ENCODE data around the gene FGFR4.

The FGFR4 gene

GRCh38 chr5:177066224-177066623, 20.5 kb upstream of the FGFR4 start:
- H3K9me3 ChIP-seq (ENCODE audit: control insufficient read depth, insufficient read depth, low read length) = no peaks in the 10 kb centered on the region
- H3K4me1 ChIP-seq (ENCODE audit: control insufficient read depth, insufficient read depth, low read length) = no peaks in the 10 kb centered on the region
- H3K27me3 ChIP-seq (ENCODE audit: control insufficient read depth, insufficient read depth, low read length) = no peaks in the 10 kb centered on the region
- H3K9ac ChIP-seq (ENCODE audit: low read depth, low read length) = no peak overlapping the region
- peaks cover 6% of the 10 kb centered on the region for H3K36me3 ChIP-seq (ENCODE audit: control insufficient read depth, insufficient read depth, low read length)
- no peak overlapping the region for H3K4me3 ChIP-seq (ENCODE audit: low read depth, low read length)

- peaks cover 2% of the 10 kb centered on the region for H3K4me1 ChIP-seq (ENCODE audit: control insufficient read depth, insufficient read depth, low read length)
- H3K27me3 ChIP-seq (ENCODE audit: control insufficient read depth, insufficient read depth, low read length) = no peaks in the 10 kb centered on the region
- no peak overlapping the region for H3K4me3 ChIP-seq (ENCODE audit: low read depth, low read length)
- peaks cover 6% of the 10 kb centered on the region for H3K36me3 ChIP-seq (ENCODE audit: control insufficient read depth, insufficient read depth, low read length)
- H3K9me3 ChIP-seq (ENCODE audit: control insufficient read depth, insufficient read depth, low read length) = no peaks in the 10 kb centered on the region
- H3K9ac ChIP-seq (ENCODE audit: low read depth, low read length) = no peak overlapping the region
Measured at GRCh38 chr5:177067503-177067902, 19.2 kb upstream of the FGFR4 start.

GRCh38 chr5:177070536-177071191, 16.1 kb upstream of the FGFR4 start:
- no peak overlapping the region for H3K9ac ChIP-seq (ENCODE audit: low read depth, low read length)
- H3K4me1 ChIP-seq (ENCODE audit: control insufficient read depth, insufficient read depth, low read length) = peaks cover 2% of the 10 kb centered on the region
- no peak overlapping the region for H3K4me3 ChIP-seq (ENCODE audit: low read depth, low read length)
- peaks cover 3% of the 10 kb centered on the region for H3K36me3 ChIP-seq (ENCODE audit: control insufficient read depth, insufficient read depth, low read length)
- no peaks in the 10 kb centered on the region for H3K9me3 ChIP-seq (ENCODE audit: control insufficient read depth, insufficient read depth, low read length)
- no peaks in the 10 kb centered on the region for H3K27me3 ChIP-seq (ENCODE audit: control insufficient read depth, insufficient read depth, low read length)

GRCh38 chr5:177071666-177072385, 14.9 kb upstream of the FGFR4 start:
- H3K4me1 ChIP-seq (ENCODE audit: control insufficient read depth, insufficient read depth, low read length) = peaks cover 2% of the 10 kb centered on the region
- H3K9ac ChIP-seq (ENCODE audit: low read depth, low read length) = no peak overlapping the region
- no peaks in the 10 kb centered on the region for H3K27me3 ChIP-seq (ENCODE audit: control insufficient read depth, insufficient read depth, low read length)
- H3K36me3 ChIP-seq (ENCODE audit: control insufficient read depth, insufficient read depth, low read length) = no peaks in the 10 kb centered on the region
- H3K9me3 ChIP-seq (ENCODE audit: control insufficient read depth, insufficient read depth, low read length) = no peaks in the 10 kb centered on the region
- H3K4me3 ChIP-seq (ENCODE audit: low read depth, low read length) = no peak overlapping the region

GRCh38 chr5:177077335-177077734, 9.4 kb upstream of the FGFR4 start:
- no peaks in the 10 kb centered on the region for H3K4me1 ChIP-seq (ENCODE audit: control insufficient read depth, insufficient read depth, low read length)

GRCh38 chr5:177079606-177080005, 7.1 kb upstream of the FGFR4 start:
- H3K4me3 ChIP-seq (ENCODE audit: low read depth, low read length) = no peak overlapping the region
- H3K4me1 ChIP-seq (ENCODE audit: control insufficient read depth, insufficient read depth, low read length) = no peaks in the 10 kb centered on the region
- H3K9ac ChIP-seq (ENCODE audit: low read depth, low read length) = no peak overlapping the region
- no peaks in the 10 kb centered on the region for H3K27me3 ChIP-seq (ENCODE audit: control insufficient read depth, insufficient read depth, low read length)
- H3K36me3 ChIP-seq (ENCODE audit: control insufficient read depth, insufficient read depth, low read length) = no peaks in the 10 kb centered on the region
- H3K9me3 ChIP-seq (ENCODE audit: control insufficient read depth, insufficient read depth, low read length) = no peaks in the 10 kb centered on the region

More at GRCh38 chr5:177077335-177077734, 9.4 kb upstream of the FGFR4 start:
- Histone ChIP-seq H3K9ac (ENCODE audit: low read depth, low read length) (no peak overlapping the region), H3K27me3 (ENCODE audit: control insufficient read depth, insufficient read depth, low read length) (no peaks in the 10 kb centered on the region), H3K4me3 (ENCODE audit: low read depth, low read length) (no peak overlapping the region), H3K9me3 (ENCODE audit: control insufficient read depth, insufficient read depth, low read length) (no peaks in the 10 kb centered on the region), H3K36me3 (ENCODE audit: control insufficient read depth, insufficient read depth, low read length) (no peaks in the 10 kb centered on the region)

- Histone ChIP-seq H3K9me3 (ENCODE audit: control insufficient read depth, insufficient read depth, low read length) (no peaks in the 10 kb centered on the region), H3K36me3 (ENCODE audit: control insufficient read depth, insufficient read depth, low read length) (no peaks in the 10 kb centered on the region), H3K4me3 (ENCODE audit: low read depth, low read length) (no peak overlapping the region), H3K27me3 (ENCODE audit: control insufficient read depth, insufficient read depth, low read length) (no peaks in the 10 kb centered on the region), H3K4me1 (ENCODE audit: control insufficient read depth, insufficient read depth, low read length) (no peaks in the 10 kb centered on the region), H3K9ac (ENCODE audit: low read depth, low read length) (no peak overlapping the region)
Measured at GRCh38 chr5:177080265-177080664, 6.5 kb upstream of the FGFR4 start.

- Histone ChIP-seq H3K36me3 (ENCODE audit: control insufficient read depth, insufficient read depth, low read length) (no peaks in the 10 kb centered on the region), H3K9ac (ENCODE audit: low read depth, low read length) (no peak overlapping the region), H3K27me3 (ENCODE audit: control insufficient read depth, insufficient read depth, low read length) (no peaks in the 10 kb centered on the region), H3K9me3 (ENCODE audit: control insufficient read depth, insufficient read depth, low read length) (no peaks in the 10 kb centered on the region), H3K4me3 (ENCODE audit: low read depth, low read length) (no peak overlapping the region), H3K4me1 (ENCODE audit: control insufficient read depth, insufficient read depth, low read length) (peaks cover 4% of the 10 kb centered on the region)
Measured at GRCh38 chr5:177081859-177082258, 4.9 kb upstream of the FGFR4 start.

- H3K9me3 ChIP-seq (ENCODE audit: control insufficient read depth, insufficient read depth, low read length) = no peaks in the 10 kb centered on the region
- H3K36me3 ChIP-seq (ENCODE audit: control insufficient read depth, insufficient read depth, low read length) = no peaks in the 10 kb centered on the region
- no peak overlapping the region for H3K9ac ChIP-seq (ENCODE audit: low read depth, low read length)
- no peaks in the 10 kb centered on the region for H3K27me3 ChIP-seq (ENCODE audit: control insufficient read depth, insufficient read depth, low read length)
- H3K4me1 ChIP-seq (ENCODE audit: control insufficient read depth, insufficient read depth, low read length) = peaks cover 4% of the 10 kb centered on the region
- no peak overlapping the region for H3K4me3 ChIP-seq (ENCODE audit: low read depth, low read length)
Measured at GRCh38 chr5:177083357-177083756, 3.4 kb upstream of the FGFR4 start.

GRCh38 chr5:177084175-177084574, 2.5 kb upstream of the FGFR4 start:
- H3K27me3 ChIP-seq (ENCODE audit: control insufficient read depth, insufficient read depth, low read length) = no peaks in the 10 kb centered on the region
- no peak overlapping the region for H3K9ac ChIP-seq (ENCODE audit: low read depth, low read length)
- no peaks in the 10 kb centered on the region for H3K9me3 ChIP-seq (ENCODE audit: control insufficient read depth, insufficient read depth, low read length)
- H3K4me3 ChIP-seq (ENCODE audit: low read depth, low read length) = no peak overlapping the region
- no peaks in the 10 kb centered on the region for H3K36me3 ChIP-seq (ENCODE audit: control insufficient read depth, insufficient read depth, low read length)
- peaks cover 4% of the 10 kb centered on the region for H3K4me1 ChIP-seq (ENCODE audit: control insufficient read depth, insufficient read depth, low read length)

GRCh38 chr5:177085985-177086653, 596 bp upstream of the FGFR4 start:
- Histone ChIP-seq H3K36me3 (ENCODE audit: control insufficient read depth, insufficient read depth, low read length) (peaks cover 12% of the 10 kb centered on the region), H3K4me3 (ENCODE audit: low read depth, low read length) (peak overlapping the region; percentile 32), H3K4me1 (ENCODE audit: control insufficient read depth, insufficient read depth, low read length) (peaks cover 4% of the 10 kb centered on the region), H3K27me3 (ENCODE audit: control insufficient read depth, insufficient read depth, low read length) (no peaks in the 10 kb centered on the region), H3K9ac (ENCODE audit: low read depth, low read length) (no peak overlapping the region), H3K9me3 (ENCODE audit: control insufficient read depth, insufficient read depth, low read length) (no peaks in the 10 kb centered on the region)

Data from iPS-15b (cell line).